GM12878 (cell line): ENCODE measurements around the gene SETBP1. TPM values are rescaled to one million over a fixed set of nuclear protein-coding genes. Genes with fewer than 3 reads are reported as not detected.

Experiments
- ASH2L ChIP-seq: fragments of 300-600, 200-600 bp; sonication (generic); IDR thresholded peaks from 2 replicates; pipeline ENCODE4 v1.6.1; 2017; ENCODE audit warnings: low read depth, mild to moderate bottlenecking, borderline replicate concordance
- BACH1 ChIP-seq: fragments of 450-650 bp; IDR thresholded peaks from 2 replicates; pipeline ENCODE4 v1.6.1; 2017; ENCODE audit warnings: mild to moderate bottlenecking, borderline replicate concordance
- BCL11A ChIP-seq: IDR thresholded peaks from 2 replicates; pipeline ENCODE4 v1.6.1; 2011; ENCODE audit warnings: low read depth, low read length
- BRCA1 ChIP-seq: IDR thresholded peaks from 2 replicates; pipeline ENCODE4 v1.6.1; 2011; ENCODE audit warnings: low read depth, low read length, improper control_type of control experiment
- DPF2 ChIP-seq: fragments of 450-650 bp; IDR thresholded peaks from 2 replicates; pipeline ENCODE4 v1.6.1; 2017; ENCODE audit warnings: mild to moderate bottlenecking
- EP300 ChIP-seq, 2 experiments: fragments of 150-350 bp in 1 of 2; IDR thresholded peaks; 2 replicates each; pipeline ENCODE4 v1.6.1; 2011 to 2012; ENCODE audit warnings: low read depth in 2 of 2, low read length in 2 of 2, borderline replicate concordance in 1 of 2, improper control_type of control experiment in 1 of 2, inconsistent platforms in 1 of 2; ENCODE audit not compliant: control insufficient read depth in 1 of 2
- FOXM1 ChIP-seq: IDR thresholded peaks from 2 replicates; pipeline ENCODE4 v1.6.1; 2012; ENCODE audit warnings: low read depth, mild to moderate bottlenecking, inconsistent platforms, low read length, moderate library complexity
- GATAD2B ChIP-seq: fragments of 450-650 bp; conservative IDR thresholded peaks from 2 replicates; pipeline ENCODE4 v1.6.1; 2017; ENCODE audit warnings: low read depth, mild to moderate bottlenecking, moderate library complexity
- HDAC6 ChIP-seq: fragments of 200-600 bp; sonication (generic); IDR thresholded peaks from one replicate; pipeline ENCODE4 v1.8.0; 2017; ENCODE audit warnings: antibody characterized with exemption; ENCODE audit not compliant: unreplicated experiment
- IKZF1 ChIP-seq: fragments of 450-650 bp; conservative IDR thresholded peaks from 2 replicates; pipeline ENCODE4 v1.6.1; 2017; ENCODE audit warnings: antibody characterized with exemption, mild to moderate bottlenecking
- LARP7 ChIP-seq: fragments of 450-650 bp; IDR thresholded peaks from 2 replicates; pipeline ENCODE4 v1.6.1; 2017; ENCODE audit warnings: mild to moderate bottlenecking
- MXI1 ChIP-seq: fragments of 150-350 bp; IDR thresholded peaks from 2 replicates; pipeline ENCODE4 v1.6.1; 2011; ENCODE audit warnings: low read depth, mild to moderate bottlenecking, inconsistent platforms, low read length, improper control_type of control experiment
- NBN ChIP-seq: fragments of 450-650 bp; IDR thresholded peaks from 2 replicates; pipeline ENCODE4 v1.6.1; 2016
- NFIC ChIP-seq: IDR thresholded peaks from 2 replicates; pipeline ENCODE4 v1.6.1; 2012; ENCODE audit warnings: low read depth, mild to moderate bottlenecking, inconsistent platforms, low read length, moderate library complexity
- POLR2AphosphoS2 ChIP-seq: IDR thresholded peaks from 2 replicates; pipeline ENCODE4 v1.6.1; 2011; ENCODE audit warnings: low read depth, mild to moderate bottlenecking, low read length, improper control_type of control experiment, moderate library complexity
- RFX5 ChIP-seq: IDR thresholded peaks from 2 replicates; pipeline ENCODE4 v1.6.1; 2011; ENCODE audit warnings: low read depth, low read length, improper control_type of control experiment
- SP1 ChIP-seq: IDR thresholded peaks from one replicate; pipeline ENCODE4 v1.6.1; 2011; ENCODE audit warnings: low read depth, low read length
- SREBF1 ChIP-seq: IDR thresholded peaks from 2 replicates; pipeline ENCODE4 v1.6.1; 2012; ENCODE audit warnings: mild to moderate bottlenecking, low read length
- TAF1 ChIP-seq: IDR thresholded peaks from 2 replicates; pipeline ENCODE4 v1.6.1; 2011; ENCODE audit warnings: mild to moderate bottlenecking, low read depth, low read length, borderline replicate concordance
- ZSCAN29 ChIP-seq: fragments of 450-650 bp; IDR thresholded peaks from 2 replicates; pipeline ENCODE4 v1.6.1; 2017; ENCODE audit warnings: mild to moderate bottlenecking, moderate library complexity
- polyA plus RNA-seq, 11 experiments: library from polyadenylated mRNA; depleted of rRNA in 4 of 11; unstranded in 6 of 11; stranded (reverse) in 5 of 11; fragments of >200 nt; fragmentation: Nextera tagmentation in 4 of 11; fragmentation: Illumina TruSeq in 1 of 11; extraction: Ambion mirVana in 4 of 11; extraction: Trizol in 1 of 11; gene quantifications; 1 replicate in 1 of 11; 2 replicates in 10 of 11; pipeline versions ENCODE4 v1.2.1 to v1.2.3, GENCODE V29; 2011 to 2016; ENCODE audit warnings: inconsistent platforms in 2 of 11, missing spikeins in 2 of 11, low read depth in 1 of 11
- total RNA-seq, 4 experiments: library from RNA; depleted of rRNA in 3 of 4; stranded (reverse); fragments of >200 nt in 3 of 4; fragmentation: Illumina TruSeq in 1 of 4; extraction: Trizol in 1 of 4; gene quantifications; 2 replicates each; pipeline versions ENCODE4 v1.2.1 to v1.2.3, GENCODE V29; 2013 to 2021
- TF ChIP-seq, protein P1 (sequence below): IDR thresholded peaks from 2 replicates; pipeline ENCODE4 v1.6.1; 2012; ENCODE audit warnings: mild to moderate bottlenecking, low read depth, low read length
- TF ChIP-seq, protein P2 (sequence below): fragments of 450-650 bp; IDR thresholded peaks from 2 replicates; pipeline ENCODE4 v1.6.1; 2018; ENCODE audit warnings: mild to moderate bottlenecking, low read depth, moderate library complexity; ENCODE audit not compliant: partially characterized antibody
- TF ChIP-seq, protein P3 (sequence below): IDR thresholded peaks from 2 replicates; pipeline ENCODE4 v1.6.1; 2011; ENCODE audit warnings: low read depth, mild to moderate bottlenecking, low read length, moderate library complexity, borderline replicate concordance; ENCODE audit errors: extremely low read depth
- TF ChIP-seq, protein P4 (sequence below): IDR thresholded peaks from 2 replicates; pipeline ENCODE4 v1.6.1; 2012; ENCODE audit warnings: low read depth, low read length, improper control_type of control experiment

SETBP1 gene
- total and polyA plus RNA-seq, 10 of the 15 experiments (the other 5 are each of a cell fraction or from before 2014, with no cell fraction given): 0.99 to 29.7 (median 8.3) TPM

DNA sequence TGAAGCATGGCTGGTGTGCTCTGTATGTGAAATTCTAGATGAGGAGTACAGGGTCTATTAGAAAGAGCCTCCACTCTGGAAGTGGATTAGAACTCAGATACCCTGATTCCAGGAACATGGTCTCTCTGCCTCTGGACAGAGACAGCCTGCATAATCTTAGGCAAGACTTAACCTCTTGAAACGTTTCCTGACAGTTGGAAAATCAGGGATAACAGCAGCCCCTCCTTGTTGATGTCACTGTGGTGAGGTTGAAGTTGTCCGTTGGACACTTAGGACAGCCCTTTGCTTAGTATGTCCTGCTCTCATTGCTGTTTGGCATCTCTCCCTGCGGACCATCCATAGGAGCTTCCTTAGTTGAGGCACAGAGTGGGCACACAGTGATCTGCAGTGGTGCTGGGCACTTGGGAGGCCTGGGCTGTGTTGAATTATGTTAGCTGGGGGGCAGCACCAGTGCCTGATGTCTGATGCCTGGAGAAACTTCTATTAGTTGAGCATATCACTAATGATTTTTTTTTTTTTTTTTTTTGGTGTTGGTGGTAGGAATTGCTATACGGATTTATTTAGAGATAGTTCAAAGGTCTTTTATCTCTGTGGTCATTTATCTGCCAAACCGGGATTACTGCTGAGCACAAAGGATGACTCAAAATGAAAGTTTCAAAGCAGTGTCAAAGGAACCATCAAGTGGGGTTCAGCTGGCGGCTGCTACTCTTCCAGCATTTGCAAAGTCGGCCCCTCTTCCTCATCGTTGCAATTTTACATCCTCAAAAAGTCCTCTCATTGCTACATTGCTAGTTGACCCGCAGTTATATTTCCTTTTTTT, 28.8 kb downstream of the SETBP1 start (continued):
- TF ChIP-seq, protein P1, sequence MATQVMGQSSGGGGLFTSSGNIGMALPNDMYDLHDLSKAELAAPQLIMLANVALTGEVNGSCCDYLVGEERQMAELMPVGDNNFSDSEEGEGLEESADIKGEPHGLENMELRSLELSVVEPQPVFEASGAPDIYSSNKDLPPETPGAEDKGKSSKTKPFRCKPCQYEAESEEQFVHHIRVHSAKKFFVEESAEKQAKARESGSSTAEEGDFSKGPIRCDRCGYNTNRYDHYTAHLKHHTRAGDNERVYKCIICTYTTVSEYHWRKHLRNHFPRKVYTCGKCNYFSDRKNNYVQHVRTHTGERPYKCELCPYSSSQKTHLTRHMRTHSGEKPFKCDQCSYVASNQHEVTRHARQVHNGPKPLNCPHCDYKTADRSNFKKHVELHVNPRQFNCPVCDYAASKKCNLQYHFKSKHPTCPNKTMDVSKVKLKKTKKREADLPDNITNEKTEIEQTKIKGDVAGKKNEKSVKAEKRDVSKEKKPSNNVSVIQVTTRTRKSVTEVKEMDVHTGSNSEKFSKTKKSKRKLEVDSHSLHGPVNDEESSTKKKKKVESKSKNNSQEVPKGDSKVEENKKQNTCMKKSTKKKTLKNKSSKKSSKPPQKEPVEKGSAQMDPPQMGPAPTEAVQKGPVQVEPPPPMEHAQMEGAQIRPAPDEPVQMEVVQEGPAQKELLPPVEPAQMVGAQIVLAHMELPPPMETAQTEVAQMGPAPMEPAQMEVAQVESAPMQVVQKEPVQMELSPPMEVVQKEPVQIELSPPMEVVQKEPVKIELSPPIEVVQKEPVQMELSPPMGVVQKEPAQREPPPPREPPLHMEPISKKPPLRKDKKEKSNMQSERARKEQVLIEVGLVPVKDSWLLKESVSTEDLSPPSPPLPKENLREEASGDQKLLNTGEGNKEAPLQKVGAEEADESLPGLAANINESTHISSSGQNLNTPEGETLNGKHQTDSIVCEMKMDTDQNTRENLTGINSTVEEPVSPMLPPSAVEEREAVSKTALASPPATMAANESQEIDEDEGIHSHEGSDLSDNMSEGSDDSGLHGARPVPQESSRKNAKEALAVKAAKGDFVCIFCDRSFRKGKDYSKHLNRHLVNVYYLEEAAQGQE: no peak
- TF ChIP-seq HDAC6 (no peak), FOXM1 (peak; percentile 75; the same call in 1 of the 2 replicates), BACH1 (peak; percentile 63; the same call in 1 of the 2 replicates), ZSCAN29 (0 out of 2 replicates have a peak, but pooled peaks have one; percentile 56), SP1 (peak; percentile 8), GATAD2B (no peak; the same call in 1 of the 2 replicates), NBN (no peak; the same call in 1 of the 2 replicates), MXI1 (no peak; the same call in 1 of the 2 replicates), BCL11A (peak; percentile 81), ASH2L (no peak), BRCA1 (no peak), TAF1 (no peak), RFX5 (no peak), DPF2 (peak; percentile 96), LARP7 (no peak), NFIC (peak; percentile 87), POLR2AphosphoS2 (no peak), IKZF1 (peak; percentile 91), SREBF1 (no peak), EP300 (IDR thresholded peaks at IDR 0.05; ENCODE audit: borderline replicate concordance in 1 of 2, control insufficient read depth in 1 of 2, low read depth in 2 of 2, low read length in 2 of 2) (peak; percentile 64 to 87)
- TF ChIP-seq, protein P2, sequence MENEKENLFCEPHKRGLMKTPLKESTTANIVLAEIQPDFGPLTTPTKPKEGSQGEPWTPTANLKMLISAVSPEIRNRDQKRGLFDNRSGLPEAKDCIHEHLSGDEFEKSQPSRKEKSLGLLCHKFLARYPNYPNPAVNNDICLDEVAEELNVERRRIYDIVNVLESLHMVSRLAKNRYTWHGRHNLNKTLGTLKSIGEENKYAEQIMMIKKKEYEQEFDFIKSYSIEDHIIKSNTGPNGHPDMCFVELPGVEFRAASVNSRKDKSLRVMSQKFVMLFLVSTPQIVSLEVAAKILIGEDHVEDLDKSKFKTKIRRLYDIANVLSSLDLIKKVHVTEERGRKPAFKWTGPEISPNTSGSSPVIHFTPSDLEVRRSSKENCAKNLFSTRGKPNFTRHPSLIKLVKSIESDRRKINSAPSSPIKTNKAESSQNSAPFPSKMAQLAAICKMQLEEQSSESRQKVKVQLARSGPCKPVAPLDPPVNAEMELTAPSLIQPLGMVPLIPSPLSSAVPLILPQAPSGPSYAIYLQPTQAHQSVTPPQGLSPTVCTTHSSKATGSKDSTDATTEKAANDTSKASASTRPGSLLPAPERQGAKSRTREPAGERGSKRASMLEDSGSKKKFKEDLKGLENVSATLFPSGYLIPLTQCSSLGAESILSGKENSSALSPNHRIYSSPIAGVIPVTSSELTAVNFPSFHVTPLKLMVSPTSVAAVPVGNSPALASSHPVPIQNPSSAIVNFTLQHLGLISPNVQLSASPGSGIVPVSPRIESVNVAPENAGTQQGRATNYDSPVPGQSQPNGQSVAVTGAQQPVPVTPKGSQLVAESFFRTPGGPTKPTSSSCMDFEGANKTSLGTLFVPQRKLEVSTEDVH: no peak
- TF ChIP-seq, protein P3, sequence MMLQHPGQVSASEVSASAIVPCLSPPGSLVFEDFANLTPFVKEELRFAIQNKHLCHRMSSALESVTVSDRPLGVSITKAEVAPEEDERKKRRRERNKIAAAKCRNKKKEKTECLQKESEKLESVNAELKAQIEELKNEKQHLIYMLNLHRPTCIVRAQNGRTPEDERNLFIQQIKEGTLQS: no peak
- TF ChIP-seq, protein P4, sequence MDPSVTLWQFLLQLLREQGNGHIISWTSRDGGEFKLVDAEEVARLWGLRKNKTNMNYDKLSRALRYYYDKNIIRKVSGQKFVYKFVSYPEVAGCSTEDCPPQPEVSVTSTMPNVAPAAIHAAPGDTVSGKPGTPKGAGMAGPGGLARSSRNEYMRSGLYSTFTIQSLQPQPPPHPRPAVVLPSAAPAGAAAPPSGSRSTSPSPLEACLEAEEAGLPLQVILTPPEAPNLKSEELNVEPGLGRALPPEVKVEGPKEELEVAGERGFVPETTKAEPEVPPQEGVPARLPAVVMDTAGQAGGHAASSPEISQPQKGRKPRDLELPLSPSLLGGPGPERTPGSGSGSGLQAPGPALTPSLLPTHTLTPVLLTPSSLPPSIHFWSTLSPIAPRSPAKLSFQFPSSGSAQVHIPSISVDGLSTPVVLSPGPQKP: no peak
